Activated CD8-positive, alpha-beta memory T cell treated with anti-CD3 and anti-CD28 coated beads, Interleukin-2, amount 50 U/mL, for 4 hours (primary cell): ENCODE measurements around the gene TNRC6B.
"Not testable (repeated sequence)": the region's sequence is repeated elsewhere in the genome, so short reads cannot be mapped to it uniquely, and the experiment has no call there.

Experiments used
- DNase-seq: peaks from one replicate; pipeline ENCODE4 v3.0.0-alpha.2; 2020

Gene TNRC6B

GRCh38 chr22:40216041-40216756 is 38.5 kb downstream of the TNRC6B start:
- no peak for DNase-seq

GRCh38 chr22:40218152-40218551 is 40.4 kb downstream of the TNRC6B start:
- DNase-seq = no peak

- DNase-seq = no peak
These were observed 41.1 kb downstream of the TNRC6B start for GRCh38 chr22:40218723-40219294.

- DNase-seq = no peak
These were observed 42.8 kb downstream of the TNRC6B start for GRCh38 chr22:40220316-40221054.

GRCh38 chr22:40221055-40221414 is 43.3 kb downstream of the TNRC6B start:
- DNase-seq = no peak

GRCh38 chr22:40222979-40223378 is 45.3 kb downstream of the TNRC6B start:
- not testable (repeated sequence) for DNase-seq

GRCh38 chr22:40224702-40225101 is 47.0 kb downstream of the TNRC6B start:
- DNase-seq = peak; percentile 58

- DNase-seq = no peak
These were observed 48.9 kb downstream of the TNRC6B start for GRCh38 chr22:40226620-40227019.

- DNase-seq = no peak
These were observed 54.0 kb downstream of the TNRC6B start for GRCh38 chr22:40231618-40232313.

GRCh38 chr22:40232624-40233023 is 54.9 kb downstream of the TNRC6B start:
- DNase-seq = no peak

- no peak for DNase-seq
These were observed 56.2 kb downstream of the TNRC6B start for GRCh38 chr22:40233886-40234285.

GRCh38 chr22:40234658-40235057 is 56.9 kb downstream of the TNRC6B start:
- no peak for DNase-seq

- no peak for DNase-seq
These were observed 57.6 kb downstream of the TNRC6B start for GRCh38 chr22:40235308-40235707.

GRCh38 chr22:40236131-40236665 is 58.5 kb downstream of the TNRC6B start:
- no peak for DNase-seq

- DNase-seq = no peak
These were observed 59.5 kb downstream of the TNRC6B start for GRCh38 chr22:40237241-40237640.

- DNase-seq = no peak
These were observed 60.2 kb downstream of the TNRC6B start for GRCh38 chr22:40237788-40238424.

GRCh38 chr22:40238425-40239344 is 61.0 kb downstream of the TNRC6B start:
- DNase-seq = no peak

GRCh38 chr22:40239345-40239683 is 61.6 kb downstream of the TNRC6B start:
- DNase-seq = no peak

GRCh38 chr22:40240160-40240559 is 62.4 kb downstream of the TNRC6B start:
- DNase-seq = no peak

- no peak for DNase-seq
These were observed 63.0 kb downstream of the TNRC6B start for GRCh38 chr22:40240686-40241085.

GRCh38 chr22:40241200-40241763 is 63.6 kb downstream of the TNRC6B start:
- no peak for DNase-seq
